Mesothelial cell of epicardium (in vitro differentiated cells): ENCODE measurements around the gene CCNL2. TPM values are rescaled to one million over a fixed set of nuclear protein-coding genes. Genes with fewer than 3 reads are reported as not detected.

Source experiments
- DNase-seq, 2 experiments: peaks; one replicate each; pipeline ENCODE4 v3.0.0; 2021; ENCODE audit warnings: low spot score in 2 of 2; ENCODE audit not compliant: unreplicated experiment in 2 of 2
- H3K27ac Mint-ChIP-seq: 2 replicates; pipeline ENCODE4 v1.8.0; 2021; ENCODE audit warnings: mixed read lengths
- H3K27me3 Mint-ChIP-seq: 2 replicates; pipeline ENCODE4 v1.8.0; 2021; ENCODE audit warnings: low read depth, mixed read lengths
- H3K36me3 Mint-ChIP-seq: 2 replicates; pipeline ENCODE4 v1.8.0; 2021; ENCODE audit warnings: mixed read lengths
- H3K4me1 Mint-ChIP-seq: 2 replicates; pipeline ENCODE4 v1.8.0; 2021; ENCODE audit warnings: mixed read lengths
- H3K4me3 Mint-ChIP-seq: 2 replicates; pipeline ENCODE4 v1.8.0; 2021; ENCODE audit warnings: mild to moderate bottlenecking, moderate library complexity, mixed read lengths
- H3K9me3 Mint-ChIP-seq: 2 replicates; pipeline ENCODE4 v1.8.0; 2021; ENCODE audit warnings: mixed read lengths
- CTCF ChIP-seq: fragments of 200-600 bp; sonication (generic); IDR thresholded peaks from one replicate; pipeline ENCODE4 v1.5.0; 2021; ENCODE audit warnings: antibody characterized with exemption; ENCODE audit not compliant: unreplicated experiment
- total RNA-seq: library from RNA; stranded (reverse); gene quantifications from 3 replicates; pipeline ENCODE4 v1.2.1, GENCODE V29; 2021

The CCNL2 gene
- total RNA-seq, 1 donor from 2014 or later, result 423 TPM

- no peaks in the 10 kb centered on the region for H3K9me3 Mint-ChIP-seq
- H3K4me3 Mint-ChIP-seq, result peak overlapping the region; percentile 89
- peaks cover 24% of the 10 kb centered on the region for H3K4me1 Mint-ChIP-seq
- DNase-seq, result no peak
- peaks cover 28% of the 10 kb centered on the region for H3K36me3 Mint-ChIP-seq
- H3K27ac Mint-ChIP-seq, result peak overlapping the region; percentile 92
- TF ChIP-seq CTCF, result no peak
- H3K27me3 Mint-ChIP-seq, result no peaks in the 10 kb centered on the region
These were observed 1.2 kb downstream of the CCNL2 start for GRCh38 chr1:1397839-1398523.

- H3K27ac Mint-ChIP-seq, result no peak overlapping the region
- DNase-seq, result no peak
- no peak overlapping the region for H3K4me3 Mint-ChIP-seq
- TF ChIP-seq CTCF, result no peak
- peaks cover 48% of the 10 kb centered on the region for H3K36me3 Mint-ChIP-seq
- peaks cover 17% of the 10 kb centered on the region for H3K4me1 Mint-ChIP-seq
- H3K9me3 Mint-ChIP-seq, result no peaks in the 10 kb centered on the region
- no peaks in the 10 kb centered on the region for H3K27me3 Mint-ChIP-seq
These were observed 4.0 kb downstream of the CCNL2 start for GRCh38 chr1:1395166-1395565.

- no peak for TF ChIP-seq CTCF
- peaks cover 56% of the 10 kb centered on the region for H3K36me3 Mint-ChIP-seq
- no peaks in the 10 kb centered on the region for H3K9me3 Mint-ChIP-seq
- H3K4me1 Mint-ChIP-seq, result peaks cover 11% of the 10 kb centered on the region
- DNase-seq, result no peak
- no peaks in the 10 kb centered on the region for H3K27me3 Mint-ChIP-seq
- H3K4me3 Mint-ChIP-seq, result no peak overlapping the region
- no peak overlapping the region for H3K27ac Mint-ChIP-seq
These were observed 5.0 kb downstream of the CCNL2 start for GRCh38 chr1:1394116-1394515.

- no peak overlapping the region for H3K27ac Mint-ChIP-seq
- TF ChIP-seq CTCF, result no peak
- no peak overlapping the region for H3K4me3 Mint-ChIP-seq
- no peaks in the 10 kb centered on the region for H3K27me3 Mint-ChIP-seq
- H3K9me3 Mint-ChIP-seq, result no peaks in the 10 kb centered on the region
- peaks cover 11% of the 10 kb centered on the region for H3K4me1 Mint-ChIP-seq
- no peak for DNase-seq
- peaks cover 56% of the 10 kb centered on the region for H3K36me3 Mint-ChIP-seq
These were observed 5.7 kb downstream of the CCNL2 start for GRCh38 chr1:1393428-1393827.

GRCh38 chr1:1393014-1393413, 6.1 kb downstream of the CCNL2 start:
- Mint-ChIP-seq H3K36me3 (peaks cover 56% of the 10 kb centered on the region), H3K9me3 (no peaks in the 10 kb centered on the region), H3K4me1 (peaks cover 7% of the 10 kb centered on the region), H3K27me3 (no peaks in the 10 kb centered on the region), H3K4me3 (no peak overlapping the region), H3K27ac (no peak overlapping the region)
- TF ChIP-seq CTCF, result no peak
- no peak for DNase-seq
